KG1 (cell line): ENCODE measurements around the gene CD300LG.
"Not testable (repeated sequence)": the region's sequence is repeated elsewhere in the genome, so short reads cannot be mapped to it uniquely, and the experiment has no call there.

Source experiments
- DNase-seq: peaks from one replicate; lab custom pipeline; 2025; lab: John Stamatoyannopoulos, UW

Gene CD300LG

GRCh38 chr17:43854498-43854897 is 7.5 kb downstream of the CD300LG start:
- DNase-seq, result no peak

- no peak for DNase-seq
Observed at GRCh38 chr17:43855061-43855460, 8.1 kb downstream of the CD300LG start.

DNA sequence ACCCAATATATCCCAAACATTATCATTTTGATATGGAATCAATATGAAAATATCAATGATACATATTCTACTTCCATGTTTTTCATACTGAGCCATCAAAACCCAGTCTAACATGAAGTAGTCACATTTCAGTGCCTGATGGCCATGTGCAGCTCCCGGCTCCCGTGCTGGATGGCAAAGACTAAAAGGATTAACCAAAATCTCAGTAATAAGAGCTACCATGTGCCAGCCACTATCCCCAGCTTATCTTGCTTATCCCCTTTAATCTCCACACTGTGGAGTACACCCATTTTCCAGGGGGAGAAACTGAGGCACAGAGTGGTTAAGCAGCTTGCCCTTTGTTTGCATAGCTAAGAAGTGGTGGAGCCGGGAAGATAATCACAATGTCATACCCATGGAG is 9.2 kb downstream of the CD300LG start:
- DNase-seq, result no peak

DNA sequence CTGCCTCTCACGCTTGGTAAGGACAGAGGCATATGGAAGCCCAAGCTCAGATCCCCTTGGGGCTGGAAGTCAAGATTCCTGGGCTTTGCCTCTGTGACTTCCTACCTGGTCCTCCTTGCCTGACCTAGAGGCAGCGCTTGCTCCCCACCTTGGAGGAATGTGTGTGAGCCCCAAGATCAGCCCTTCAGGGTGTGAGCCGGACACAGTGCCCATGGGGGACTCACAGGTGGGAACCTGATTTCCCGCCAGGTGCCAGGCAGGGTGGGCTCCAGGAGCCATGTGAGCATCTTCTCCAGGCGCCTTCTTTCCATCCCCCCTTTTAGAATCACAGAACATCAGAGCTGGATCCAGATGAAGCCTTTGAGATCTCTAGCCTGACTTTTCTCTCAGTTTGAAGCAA is 10.2 kb downstream of the CD300LG start:
- DNase-seq, result no peak

- DNase-seq, result no peak
Observed at GRCh38 chr17:43857957-43858600, 11.1 kb downstream of the CD300LG start.

GRCh38 chr17:43860077-43860725 is 13.2 kb downstream of the CD300LG start:
- DNase-seq, result no peak

GRCh38 chr17:43860927-43861622 is 14.1 kb downstream of the CD300LG start:
- no peak for DNase-seq

DNA sequence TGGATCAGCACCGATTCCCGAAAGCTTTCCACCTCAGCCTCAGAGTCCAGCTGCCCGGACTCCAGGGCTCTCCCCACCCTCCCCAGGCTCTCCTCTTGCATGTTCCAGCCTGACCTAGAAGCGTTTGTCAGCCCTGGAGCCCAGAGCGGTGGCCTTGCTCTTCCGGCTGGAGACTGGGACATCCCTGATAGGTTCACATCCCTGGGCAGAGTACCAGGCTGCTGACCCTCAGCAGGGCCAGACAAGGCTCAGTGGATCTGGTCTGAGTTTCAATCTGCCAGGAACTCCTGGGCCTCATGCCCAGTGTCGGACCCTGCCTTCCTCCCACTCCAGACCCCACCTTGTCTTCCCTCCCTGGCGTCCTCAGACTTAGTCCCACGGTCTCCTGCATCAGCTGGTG is 15.0 kb downstream of the CD300LG start:
- no peak for DNase-seq

DNA sequence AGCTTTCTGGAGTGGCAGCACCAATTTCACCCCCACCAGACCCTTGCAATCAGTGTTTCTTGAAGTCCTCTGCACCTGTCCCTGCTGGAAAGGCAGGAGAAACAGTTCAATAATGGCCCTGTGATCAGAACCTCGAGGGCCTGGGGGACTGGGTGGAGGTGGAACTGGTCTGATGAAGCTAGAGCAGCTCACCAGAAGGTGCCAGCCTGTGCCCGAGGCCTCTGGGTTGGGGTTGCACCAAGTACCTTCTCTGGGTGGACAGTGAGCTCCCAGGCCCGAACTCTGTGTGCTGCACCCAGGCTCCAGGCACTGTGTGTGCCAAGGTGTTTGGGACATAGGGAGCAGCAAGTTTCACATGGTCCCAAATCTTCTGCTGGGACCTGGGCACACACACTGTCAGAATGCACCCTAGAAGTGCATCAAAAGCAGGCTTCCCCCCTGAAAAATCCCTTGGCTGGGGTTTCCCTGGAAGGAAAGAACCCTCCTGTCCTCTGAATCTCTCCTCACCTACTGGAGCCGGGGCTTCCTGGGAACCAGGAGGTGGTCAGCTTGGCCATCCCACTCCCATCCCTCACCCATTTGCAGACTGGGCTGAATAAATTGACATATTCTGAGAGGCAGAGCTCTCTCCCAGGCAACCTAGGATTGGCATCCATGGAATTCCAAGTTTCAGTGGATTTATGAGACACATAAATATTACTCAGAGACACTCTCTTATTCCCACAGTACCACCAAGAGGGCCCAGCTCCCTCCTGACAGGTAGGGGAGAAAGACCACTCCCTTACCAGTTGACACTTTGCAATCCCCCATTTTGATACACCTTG is 17.4 kb downstream of the CD300LG start:
- DNase-seq, result no peak

GRCh38 chr17:43868226-43868994 is 21.4 kb downstream of the CD300LG start:
- DNase-seq, result no peak

- DNase-seq, result not testable (repeated sequence)
Observed at GRCh38 chr17:43869031-43869430, 22.1 kb downstream of the CD300LG start.

DNA sequence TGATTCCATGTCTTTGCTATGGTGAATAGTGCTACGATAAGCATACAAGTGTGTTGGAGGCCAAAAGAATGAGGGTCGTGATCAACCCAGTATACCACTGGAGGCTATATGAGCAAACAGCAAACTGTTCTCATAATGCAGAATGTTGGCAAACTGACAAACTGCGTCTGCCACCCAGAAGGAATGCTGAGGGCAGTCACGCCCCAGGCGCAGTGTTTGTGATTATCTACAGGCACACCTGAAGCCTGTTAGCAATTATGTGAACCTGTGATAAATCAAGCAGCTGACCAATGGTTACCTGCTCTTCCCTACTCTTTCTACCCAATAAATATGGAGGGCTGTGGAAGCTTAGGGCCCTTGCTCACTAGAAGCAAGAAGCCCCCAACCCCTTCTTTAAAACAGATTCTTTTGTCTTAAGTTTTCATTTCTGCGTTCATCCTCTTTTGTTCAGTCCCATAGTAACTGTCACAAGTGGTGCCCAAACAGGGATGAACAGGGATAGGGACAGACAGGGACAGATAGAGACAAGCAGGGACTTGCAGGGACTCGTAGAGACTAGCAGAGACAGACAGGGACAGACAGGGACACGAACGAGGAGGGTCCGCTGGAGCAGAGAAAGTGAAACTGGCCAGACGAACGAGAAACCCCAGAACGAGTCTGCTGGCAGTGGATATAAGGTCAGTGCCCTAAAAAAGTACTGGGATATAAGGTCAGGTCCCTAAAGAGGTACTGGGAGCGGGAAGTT is 25.1 kb downstream of the CD300LG start:
- no peak for DNase-seq

DNA sequence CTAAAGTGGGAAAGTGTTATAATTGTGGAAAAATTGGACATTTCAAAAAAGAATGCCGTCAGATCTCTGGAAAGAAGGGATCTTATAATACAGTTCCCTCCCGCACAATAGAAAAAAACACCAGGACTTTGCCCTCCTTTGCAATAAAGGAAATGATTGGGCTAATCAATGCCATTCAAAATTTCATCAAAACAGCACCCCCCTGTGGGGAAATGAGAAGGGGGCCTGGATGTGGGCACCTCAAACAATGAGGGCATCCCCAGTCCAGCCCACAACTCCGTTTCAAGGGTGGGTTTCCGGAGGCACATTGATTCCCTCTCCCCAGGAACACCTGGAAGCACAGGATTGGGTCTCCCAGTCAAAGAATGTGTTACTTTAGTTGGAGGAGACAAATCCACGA is 26.1 kb downstream of the CD300LG start:
- no peak for DNase-seq

GRCh38 chr17:43873815-43874214 is 26.8 kb downstream of the CD300LG start:
- no peak for DNase-seq

DNA sequence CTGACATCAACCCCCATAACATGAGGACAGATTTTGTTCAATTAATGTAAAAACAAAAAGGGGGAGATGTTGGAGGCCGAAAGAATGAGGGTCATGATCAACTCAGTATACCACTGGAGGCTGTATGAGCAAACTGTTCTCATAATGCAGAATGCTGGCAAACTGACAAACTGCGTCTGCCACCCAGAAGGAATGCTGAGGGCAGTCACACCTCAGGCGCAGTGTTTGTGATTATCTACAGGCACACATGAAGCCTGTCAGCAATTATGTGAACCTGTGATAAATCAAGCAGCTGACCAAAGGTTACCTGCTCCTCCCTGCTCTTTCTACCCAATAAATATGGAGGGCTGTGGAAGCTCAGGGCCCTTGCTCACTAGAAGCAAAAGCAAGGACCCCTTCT is 27.3 kb downstream of the CD300LG start:
- DNase-seq, result no peak

- DNase-seq, result no peak
Observed at GRCh38 chr17:43875476-43876147, 28.6 kb downstream of the CD300LG start.

DNA sequence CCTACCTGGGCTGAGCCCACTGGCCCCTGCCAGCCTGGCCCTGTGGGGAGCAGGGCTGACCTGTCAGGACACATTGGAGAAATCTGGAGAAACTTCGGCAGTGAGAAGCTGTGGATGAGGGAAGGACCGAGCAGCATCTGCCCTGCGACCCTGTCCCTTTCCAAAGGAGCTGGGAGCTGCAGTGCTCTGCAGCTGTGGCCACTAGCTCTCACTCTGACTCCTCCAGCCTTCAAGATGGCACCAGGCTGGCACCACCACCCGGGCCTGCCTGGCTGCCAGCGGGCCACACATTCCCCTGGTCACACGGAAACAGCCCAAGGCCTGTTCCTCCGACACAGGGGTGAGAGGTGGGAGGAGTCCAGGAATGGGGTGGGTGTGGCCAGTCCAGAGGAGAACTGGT is 30.1 kb downstream of the CD300LG start:
- DNase-seq, result no peak

- DNase-seq, result no peak
Observed at GRCh38 chr17:43877451-43878155, 30.6 kb downstream of the CD300LG start.

DNA sequence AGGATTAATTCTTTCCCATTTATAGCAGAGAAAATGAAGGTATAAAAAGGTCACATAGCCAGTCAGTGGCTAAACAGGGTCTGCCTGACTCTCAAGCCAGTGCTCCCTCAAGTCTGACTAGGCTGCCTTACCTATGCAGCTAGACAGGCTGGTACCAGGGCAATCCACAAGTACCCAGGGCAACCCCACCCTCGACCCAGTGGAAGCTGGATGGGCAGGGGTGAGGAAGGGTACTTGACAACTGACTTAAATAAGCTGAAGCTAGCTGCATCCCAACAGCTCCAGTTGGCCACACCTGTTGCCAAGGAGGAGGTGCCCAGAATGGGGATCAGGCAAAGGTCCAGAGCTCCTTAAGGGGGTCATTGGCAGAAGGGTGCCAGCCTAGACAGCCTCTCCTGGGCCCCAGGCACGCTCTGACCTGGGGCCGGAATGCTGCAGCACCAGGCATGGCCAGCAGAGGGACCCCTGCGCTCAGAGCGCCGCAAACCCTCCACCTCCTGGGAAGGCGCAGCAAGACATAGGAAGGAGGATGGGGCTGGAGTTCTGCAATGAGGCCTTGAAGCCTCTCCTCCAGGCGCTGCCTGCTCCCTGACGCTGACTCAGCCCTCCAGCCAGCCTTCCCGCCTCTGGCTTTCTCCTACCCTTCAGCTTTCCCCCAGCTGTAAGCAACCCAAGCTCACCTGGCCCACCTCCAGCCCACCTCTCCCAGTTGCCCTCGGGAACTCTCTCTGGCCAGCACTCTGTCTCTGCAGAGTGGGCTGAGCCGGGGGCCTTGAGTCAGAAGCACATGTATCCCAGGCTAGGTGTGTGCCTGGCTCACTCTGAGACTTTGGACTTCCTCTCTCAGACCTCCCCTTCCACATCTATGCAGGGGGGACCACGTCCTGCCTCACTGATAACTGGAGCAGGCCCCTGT is 31.5 kb downstream of the CD300LG start:
- DNase-seq, result peak; percentile 26
